CD4-positive, alpha-beta T cell treated with Interleukin-6 at 100 ng/mL for 8 hours (primary cell): ENCODE measurements around the gene EDC3.
"Not testable (repeated sequence)": the region's sequence is repeated elsewhere in the genome, so short reads cannot be mapped to it uniquely, and the experiment has no call there.

Source experiments
- DNase-seq: peaks from one replicate; pipeline ENCODE4 v3.0.0-alpha.2; 2020; ENCODE audit warnings: mixed read lengths, low spot score

The EDC3 gene

DNA sequence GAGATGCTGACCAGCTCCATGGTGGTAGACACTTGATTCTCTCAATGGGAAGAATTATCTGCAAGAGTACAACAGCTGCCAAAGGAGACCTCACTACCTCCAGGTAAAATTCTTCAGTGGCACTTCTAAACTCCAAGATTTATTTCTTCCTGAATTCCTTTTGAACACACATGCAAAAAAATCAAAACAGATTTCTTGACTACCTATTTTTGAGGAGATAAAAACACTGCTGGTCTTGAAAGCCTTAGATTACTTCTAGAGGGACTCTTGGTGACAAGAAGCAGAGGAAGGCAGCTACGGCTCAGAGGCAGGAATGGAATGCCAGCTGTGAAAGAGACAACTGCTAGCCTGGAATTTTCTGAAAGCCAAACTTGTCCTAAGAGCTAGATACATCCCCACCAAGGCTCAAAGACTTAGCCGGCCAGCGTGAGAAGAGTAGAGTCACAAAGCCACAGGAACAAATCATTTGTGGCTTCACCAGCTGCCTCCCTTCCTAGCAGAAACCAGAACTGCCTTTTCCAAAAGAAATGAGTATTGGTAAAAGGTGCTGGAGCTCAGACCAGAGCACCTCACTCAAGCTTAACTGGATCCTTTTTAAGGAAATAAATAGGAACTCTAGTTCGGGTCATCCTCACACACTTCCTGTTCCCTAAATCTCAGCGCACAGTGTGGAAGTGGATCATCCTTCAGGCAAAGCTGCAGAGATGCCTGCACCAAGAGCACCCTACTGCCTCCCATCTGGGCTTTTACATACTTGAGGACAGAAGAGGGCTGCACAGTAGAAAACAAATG lies 47.6 kb downstream of the EDC3 start:
- no peak for DNase-seq

DNA sequence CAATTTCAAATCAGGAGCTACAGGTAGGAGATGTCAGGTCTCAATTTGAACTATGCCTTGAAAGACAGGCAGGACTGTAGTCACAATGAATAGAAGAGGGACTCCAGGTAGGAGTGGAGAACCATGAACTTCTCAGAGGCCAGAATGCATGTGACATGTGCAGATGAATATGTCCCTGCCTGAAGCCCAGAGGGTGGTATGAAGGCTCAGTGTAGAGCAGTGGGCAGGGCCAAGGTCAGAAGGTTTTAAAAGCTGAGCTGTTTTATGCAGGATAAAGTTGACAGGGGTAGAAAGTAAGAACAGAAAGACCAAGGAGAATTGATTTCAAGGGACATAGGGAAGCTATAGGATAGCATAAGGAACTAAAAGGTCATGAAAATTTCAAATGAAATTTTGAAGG lies 49.3 kb downstream of the EDC3 start:
- DNase-seq, result no peak

DNA sequence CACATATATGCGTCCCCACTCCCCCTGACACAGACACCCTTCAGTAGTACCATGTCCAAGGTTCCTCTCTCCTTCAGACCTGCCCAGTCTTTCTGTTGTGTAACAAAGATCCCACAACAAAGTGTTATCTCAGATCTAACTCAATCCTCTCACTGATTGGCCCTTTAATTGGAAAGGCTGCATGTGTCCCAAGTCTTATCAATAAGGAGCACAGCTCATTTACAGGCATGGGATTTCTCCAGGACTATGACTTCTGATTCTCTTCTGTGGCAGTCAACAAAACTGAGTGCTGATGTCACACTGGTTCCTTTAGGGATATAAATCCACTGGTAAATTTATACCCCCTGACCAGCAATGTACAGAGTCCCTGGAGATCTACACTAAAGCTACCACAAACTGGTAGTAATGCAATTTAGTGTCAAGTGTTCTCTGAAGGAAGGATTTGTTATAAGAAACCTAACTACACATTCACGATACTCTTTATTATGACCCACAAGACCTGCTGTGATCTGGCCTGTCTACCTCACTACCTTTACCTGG lies 52.1 kb downstream of the EDC3 start:
- DNase-seq, result no peak

DNA sequence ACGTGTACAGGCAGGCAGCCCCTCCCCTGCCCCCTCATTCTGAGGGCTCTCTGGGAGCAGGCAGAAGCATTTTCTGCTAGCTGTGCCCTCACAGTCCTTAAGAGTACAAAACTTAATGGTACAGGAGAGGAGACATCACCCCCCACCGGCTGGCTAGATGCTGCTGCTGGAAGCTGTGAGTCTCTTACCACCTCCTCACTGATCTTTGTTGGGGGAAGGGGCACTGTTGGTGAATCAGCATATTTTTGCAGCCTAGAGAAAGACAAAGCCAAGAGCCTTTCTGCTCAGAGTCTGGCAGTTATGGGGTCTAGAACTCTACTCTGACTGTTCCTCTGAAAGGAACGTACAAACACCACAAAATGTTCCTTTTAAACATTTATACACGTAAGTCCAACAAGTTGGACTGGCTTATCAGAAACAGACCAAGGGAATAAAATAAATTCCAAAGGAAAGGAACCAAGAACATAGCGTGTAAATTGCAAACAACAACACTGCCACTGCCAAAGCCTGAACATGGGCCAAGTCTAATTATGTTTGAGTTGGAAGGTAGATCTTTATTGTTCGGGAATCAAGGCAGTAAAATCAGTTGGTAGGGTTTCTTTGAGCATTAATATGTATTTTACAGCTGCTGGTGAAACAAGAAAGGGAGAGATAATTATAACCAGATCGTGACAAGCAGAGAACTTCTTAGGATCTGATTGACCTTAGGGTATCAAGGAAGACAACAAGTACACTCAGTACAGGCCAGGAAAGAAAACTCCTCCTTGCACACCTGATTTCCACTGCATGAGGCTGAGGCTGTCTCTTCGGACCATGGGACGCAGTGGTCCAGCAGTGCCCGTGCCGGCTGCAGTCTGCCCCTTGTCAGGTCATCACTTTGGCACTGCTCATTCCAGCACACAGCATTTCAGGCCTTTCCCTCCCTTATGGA lies 52.8 kb downstream of the EDC3 start:
- DNase-seq, result no peak

DNA sequence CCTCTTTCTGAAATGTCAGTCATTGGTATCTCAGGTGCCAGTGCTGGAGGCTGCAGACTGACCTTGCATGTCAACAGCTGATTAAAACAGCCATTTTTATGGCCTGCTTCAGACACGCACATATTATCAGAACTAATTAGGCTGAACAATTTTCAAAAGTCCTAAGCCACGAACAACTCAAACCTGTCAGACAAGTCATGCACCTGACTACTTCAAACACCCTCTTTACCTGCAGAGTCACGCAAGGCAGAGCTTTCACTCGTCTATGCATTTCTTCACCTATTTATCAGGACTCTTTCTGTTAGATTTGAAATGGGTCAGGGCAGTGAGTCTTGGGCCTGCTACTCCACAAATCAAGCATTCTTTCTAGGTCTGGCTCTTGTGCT lies 53.5 kb downstream of the EDC3 start:
- no peak for DNase-seq

DNA sequence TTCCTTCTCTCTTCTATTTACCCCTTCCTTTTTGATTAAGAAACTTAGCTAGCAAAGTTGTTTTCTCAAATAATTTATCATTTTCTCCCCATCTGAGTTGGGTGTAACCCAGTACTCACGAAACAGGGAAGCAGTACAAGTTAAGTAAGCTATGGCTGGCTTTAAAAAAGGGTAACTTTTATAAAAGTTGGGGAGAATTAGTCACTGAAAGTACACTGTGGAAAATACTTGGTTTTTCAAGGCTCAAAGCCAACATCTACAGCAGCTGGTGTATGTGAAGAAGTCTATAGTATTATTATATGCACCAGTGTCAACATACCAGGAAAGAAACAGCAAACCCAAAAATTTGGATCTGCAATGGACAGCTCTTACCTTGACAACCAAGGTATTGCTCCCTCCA lies 54.7 kb downstream of the EDC3 start:
- DNase-seq, result no peak

DNA sequence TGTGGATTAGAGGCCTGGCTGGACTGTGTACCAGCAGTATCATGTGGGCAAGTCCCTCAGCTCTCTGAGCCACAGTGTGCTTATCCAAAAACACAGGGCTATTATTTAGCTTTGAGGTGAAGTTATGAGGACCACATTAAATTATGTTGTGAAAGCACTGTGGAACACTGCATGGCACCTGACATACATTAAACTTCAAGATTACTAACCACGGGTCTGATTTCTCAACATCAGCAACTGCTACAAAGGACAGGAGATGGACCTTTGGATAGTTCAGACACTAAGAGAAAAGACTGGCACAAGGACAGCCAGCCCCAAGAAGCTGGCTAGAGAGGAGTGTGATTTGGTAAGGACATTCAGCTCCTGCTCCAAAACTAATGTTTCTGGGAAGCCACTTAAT lies 58.8 kb downstream of the EDC3 start:
- DNase-seq, result no peak

DNA sequence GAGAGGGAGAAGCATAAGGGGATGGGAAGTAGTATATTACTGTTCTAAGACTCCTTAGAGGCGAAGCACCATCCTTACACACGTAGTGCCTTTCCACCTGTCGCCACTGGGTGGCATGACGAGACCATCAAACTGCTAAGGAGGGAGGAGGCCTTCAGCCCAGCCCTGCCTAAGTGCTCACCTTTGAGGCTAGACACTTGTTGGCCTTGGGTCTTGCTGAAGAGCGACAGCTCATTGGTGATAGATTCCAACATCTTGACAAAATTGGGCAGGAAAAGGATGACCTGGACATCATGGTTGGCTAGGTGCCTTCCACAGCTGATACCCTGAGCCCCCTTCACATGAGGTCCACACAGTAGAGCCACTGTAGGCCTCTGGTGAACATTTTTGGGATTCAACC lies 60.6 kb downstream of the EDC3 start:
- peak; percentile 69 for DNase-seq

DNA sequence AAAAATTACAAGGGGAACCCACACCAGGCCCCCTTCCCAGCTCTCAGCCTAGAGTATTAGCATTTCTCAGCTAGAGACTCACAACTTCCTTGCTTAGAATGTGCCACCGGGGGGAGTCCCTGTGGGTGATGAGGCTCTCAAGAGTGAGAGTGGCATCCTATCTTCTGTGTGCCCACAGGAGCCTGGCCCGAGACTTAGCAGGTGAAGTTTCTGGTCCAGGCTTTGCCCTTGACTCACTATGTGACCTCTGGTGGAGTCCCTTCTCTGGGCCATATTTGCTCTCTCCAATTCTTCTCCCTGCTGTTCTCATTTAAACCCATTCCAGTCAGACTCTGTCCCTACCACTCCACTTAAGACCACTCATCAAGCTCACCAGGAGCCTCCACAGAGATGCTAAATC lies 62.0 kb downstream of the EDC3 start:
- no peak for DNase-seq

DNA sequence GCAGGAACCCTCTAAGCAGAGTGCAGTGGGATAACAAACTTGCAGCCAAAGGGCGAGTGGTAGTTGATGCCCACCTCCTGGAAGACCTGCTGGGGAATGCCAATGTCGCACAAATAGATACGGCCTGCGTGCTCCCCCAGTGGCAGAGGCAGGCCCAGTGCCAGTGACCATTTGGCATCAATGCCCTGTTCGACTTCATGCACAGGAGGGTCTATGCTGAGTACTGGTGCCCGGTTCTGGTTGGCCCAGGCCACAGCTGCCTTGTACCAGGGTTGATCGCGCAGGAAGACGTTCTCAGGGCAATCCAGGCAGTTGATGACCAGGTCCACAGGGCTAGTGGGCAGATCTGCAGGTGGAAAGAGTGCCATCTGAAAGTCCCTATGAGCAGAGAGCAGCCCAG lies 63.2 kb downstream of the EDC3 start:
- no peak for DNase-seq

DNA sequence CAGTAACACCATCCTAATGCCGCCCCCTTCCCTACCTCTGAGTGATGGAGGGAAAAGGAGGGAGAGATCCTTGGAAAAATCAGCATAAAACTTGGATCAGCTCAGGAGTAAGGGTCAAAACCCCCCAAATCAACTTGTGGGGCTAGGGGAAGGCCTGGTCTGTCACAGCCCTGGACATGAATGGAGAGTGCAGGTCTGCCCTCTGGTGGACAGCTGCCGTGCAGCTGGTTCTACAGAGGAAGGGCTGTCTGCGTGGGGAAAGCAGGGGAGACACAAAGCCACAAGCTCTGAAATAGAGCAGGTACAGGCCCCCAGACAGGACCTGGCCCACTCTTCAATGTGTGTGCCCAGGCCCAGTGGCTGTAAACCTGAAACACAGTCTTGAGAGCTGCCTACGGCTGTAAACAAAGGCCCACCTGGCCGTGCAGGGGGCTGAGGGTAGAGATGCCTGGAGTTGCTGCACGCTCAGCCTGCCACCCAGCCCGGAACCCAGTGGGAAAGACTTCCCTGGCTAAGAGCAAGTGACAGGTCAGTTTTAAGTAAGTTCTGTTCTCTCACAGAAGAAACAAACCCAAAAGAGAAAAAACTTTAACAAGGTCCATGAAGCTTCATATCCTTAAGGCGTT lies 63.8 kb downstream of the EDC3 start:
- DNase-seq, result peak; percentile 39

DNA sequence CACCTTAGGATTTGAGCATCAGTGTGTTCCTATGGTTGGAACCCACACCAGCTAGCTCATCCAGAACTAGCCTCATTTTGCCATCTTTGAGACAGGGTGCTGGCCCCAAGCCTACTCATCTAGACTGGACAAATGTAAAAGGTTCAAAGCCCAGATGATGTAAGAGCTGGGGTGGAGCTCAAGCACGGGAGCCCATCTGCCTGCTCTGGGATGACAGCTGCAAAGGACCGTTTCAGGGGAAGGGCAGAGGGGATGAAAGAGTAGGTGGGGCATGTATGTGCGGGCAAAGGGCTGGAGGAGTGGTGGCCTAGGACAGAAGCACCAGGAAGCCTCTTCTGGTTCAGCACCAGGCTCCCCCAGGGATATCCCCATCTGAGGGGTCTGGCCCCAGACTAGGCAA lies 64.4 kb downstream of the EDC3 start:
- DNase-seq, result no peak

DNA sequence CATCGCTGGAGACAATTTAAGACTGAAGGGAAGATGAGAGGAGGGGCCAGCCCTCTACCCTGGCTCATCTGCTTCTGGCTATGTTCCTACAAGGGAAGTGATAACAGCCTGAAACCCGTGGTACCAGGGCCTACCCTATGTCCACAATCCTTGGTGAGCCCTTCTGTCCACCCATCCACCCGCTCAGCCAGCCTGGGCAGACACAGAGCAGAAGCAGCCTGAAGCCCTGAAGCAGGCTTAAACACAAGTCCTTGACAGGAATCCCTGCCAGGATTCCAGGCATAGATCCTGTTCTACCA lies 64.8 kb downstream of the EDC3 start:
- DNase-seq, result no peak

DNA sequence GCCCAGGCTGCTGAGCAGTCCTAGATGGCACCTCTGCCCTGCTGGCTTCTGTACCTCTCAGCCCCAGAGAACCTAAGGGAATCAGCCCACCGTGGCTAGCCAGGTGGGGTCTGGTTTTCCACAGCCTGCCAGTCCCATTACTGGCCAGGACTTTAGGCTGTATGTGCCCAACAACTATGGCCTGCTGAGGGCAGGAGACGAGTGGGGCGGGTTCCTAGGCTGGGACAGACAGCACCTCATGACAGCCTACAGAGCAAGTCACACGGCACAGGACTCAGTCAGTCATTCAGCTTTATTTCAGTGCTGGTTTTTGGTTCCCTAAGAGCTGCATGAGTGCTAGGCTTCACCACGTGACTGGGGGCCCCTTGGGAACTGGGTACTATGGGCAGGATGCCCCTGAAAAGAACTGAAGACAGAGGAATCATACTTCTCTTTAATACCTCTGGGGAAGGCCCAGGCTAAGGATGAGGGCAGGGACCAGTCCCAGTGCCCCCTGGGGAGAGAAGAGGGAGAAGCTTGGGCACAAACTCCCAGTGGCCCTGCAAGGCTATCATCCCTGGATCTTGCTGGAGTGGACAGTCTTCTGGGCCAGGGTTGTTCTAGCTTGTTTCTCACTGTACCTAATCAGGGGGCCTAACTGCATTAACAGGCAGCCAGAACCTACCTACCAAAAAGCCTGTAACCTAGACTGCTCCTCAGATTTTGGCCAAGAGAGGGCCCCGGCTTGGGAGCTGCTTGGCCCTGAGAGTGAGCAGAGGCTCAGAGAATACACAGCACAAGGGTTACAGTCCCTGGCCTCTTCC lies 65.3 kb downstream of the EDC3 start:
- DNase-seq, result no peak

DNA sequence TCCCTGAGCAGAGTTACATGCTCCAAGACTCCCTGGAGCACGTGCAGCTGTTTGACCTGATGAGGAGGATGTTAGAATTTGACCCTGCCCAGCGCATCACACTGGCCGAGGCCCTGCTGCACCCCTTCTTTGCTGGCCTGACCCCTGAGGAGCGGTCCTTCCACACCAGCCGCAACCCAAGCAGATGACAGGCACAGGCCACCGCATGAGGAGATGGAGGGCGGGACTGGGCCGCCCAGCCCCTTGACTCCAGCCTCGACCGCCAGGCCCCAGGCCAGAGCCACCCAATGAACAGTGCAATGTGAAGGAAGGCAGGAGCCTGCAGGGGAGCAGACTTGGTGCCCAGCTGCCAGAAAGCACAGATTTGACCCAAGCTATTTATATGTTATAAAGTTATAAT lies 66.1 kb downstream of the EDC3 start:
- not testable (repeated sequence) for DNase-seq

DNA sequence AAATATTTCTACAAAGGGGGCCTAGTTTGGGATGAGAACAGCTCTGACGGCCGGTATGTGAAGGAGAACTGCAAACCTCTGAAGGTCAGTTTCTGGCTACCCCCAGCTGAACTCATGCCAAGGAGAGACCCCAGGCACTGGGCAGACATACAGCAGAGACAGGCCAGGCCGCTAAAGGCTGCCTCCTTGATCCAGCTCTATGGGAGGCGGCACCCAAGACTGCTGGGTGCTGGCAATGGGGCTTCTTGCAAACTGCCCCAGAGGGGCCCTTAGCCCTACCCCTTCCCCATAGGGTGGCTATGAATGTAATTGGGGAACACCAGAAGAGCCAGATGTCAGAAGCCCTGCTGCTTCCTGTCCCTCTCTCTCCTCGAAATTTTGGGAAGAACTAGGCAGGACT lies 66.9 kb downstream of the EDC3 start:
- no peak for DNase-seq

DNA sequence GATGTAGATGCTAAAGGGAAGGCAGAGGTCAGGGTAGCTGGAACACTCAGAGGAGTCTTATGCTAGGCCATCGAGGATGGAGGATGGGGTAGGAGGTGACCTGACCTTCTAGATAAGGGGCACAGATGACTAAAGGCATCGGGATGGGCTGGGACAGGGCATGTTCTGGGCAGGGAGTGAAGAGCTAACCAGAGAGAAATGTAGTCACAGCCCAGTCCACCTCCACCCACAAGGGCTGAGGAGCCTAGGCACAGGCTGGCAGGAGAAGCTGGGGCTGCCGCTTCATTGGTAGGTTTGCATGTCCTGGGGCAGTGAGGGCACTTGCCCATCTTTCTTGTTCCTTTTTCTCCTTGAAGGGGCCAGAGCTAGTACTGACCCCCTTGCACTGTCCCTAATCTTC lies 67.6 kb downstream of the EDC3 start:
- no peak for DNase-seq

DNA sequence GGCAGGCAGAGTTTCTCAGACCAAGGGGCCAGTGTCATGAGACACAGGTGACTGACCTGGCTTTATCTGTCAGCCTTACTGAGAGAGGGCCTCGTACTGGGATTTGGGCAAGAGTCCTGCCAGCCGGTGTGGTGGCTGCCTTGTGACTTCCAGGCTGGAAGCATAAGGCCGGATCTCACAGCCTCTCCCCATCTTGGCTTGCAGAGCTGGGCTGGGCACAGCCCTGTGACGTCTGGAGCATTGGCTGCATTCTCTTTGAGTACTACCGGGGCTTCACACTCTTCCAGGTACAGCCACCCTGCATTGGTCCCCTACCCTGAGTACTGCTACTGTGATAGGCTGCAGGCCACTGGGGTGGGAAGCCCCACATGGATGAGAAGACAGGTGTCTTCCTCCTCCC lies 68.1 kb downstream of the EDC3 start:
- DNase-seq, result no peak

DNA sequence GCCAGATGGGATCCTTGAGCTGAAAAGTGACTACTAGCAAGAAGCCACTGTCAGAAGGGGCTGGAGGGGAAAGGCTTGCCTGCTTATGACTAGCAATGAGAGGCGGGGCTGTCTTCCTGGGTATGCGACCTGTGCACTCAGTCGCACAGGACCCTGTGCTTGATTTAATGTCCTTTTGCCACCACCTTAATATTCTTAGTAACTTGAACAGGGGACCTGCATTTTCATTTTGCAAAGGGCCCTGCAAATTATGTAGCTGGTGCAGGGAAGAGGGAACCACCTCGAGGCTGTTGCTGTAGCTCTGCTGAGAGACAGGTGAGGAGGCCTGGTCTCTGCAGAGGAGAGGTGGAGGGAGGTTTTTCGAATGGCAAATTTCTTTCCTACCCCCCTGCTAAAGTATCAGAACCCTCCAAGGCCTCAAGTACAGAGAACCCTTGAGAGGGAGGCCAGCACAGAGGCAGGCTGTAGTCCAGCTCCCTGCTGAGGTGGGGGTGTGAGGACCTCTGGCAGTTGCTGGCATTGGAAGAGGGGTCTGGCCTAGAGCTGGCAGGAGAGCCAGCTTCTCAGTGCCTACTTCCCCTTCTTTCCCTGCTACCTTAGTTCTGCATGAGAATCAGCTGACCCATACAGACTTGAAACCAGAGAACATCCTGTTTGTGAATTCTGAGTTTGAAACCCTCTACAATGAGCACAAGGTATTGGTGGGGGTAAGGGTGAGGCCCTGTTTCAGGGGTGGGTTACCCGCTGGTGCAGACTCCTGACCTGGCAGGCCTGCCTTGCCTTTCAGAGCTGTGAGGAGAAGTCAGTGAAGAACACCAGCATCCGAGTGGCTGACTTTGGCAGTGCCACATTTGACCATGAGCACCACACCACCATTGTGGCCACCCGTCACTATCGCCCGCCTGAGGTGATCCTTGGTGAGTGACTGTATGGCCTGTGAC lies 68.8 kb downstream of the EDC3 start:
- DNase-seq, result no peak

DNA sequence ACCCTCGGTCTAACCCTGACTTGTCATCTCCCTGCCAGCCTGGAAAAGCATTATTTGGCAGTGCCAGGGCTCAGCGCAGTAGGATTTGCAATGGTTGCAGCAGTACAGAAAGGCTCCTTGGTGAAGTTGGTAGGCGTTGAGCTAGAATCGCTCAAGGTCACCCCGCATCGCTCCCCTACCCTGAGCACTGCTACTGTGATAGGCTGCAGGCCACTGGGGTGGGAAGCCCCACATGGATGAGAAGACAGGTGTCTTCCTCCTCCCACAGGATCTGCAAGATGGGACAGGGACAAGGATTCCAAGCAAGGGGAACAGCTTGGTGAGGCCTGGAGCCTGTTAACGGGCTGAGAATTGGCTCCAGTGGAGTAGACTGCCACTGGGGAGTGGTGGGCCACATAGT lies 69.5 kb downstream of the EDC3 start:
- no peak for DNase-seq

DNA sequence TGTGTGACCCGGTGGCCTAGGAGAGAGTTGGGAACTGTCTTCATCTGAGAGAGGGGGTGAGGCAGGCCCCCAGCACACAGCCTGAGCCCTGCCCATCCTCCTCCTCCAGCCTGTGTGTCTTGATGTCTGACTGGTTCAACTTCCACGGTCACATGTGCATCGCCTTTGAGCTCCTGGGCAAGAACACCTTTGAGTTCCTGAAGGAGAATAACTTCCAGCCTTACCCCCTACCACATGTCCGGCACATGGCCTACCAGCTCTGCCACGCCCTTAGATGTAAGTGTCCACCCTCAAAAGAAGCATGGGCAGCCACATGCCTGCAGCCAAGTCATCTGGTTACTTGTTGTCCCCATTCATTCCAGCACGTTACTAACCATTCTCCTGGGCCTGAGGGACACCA lies 70.1 kb downstream of the EDC3 start:
- DNase-seq, result no peak
